OCI-LY1 (cell line): ENCODE results near the gene IQCM.

Source experiments
- H2AFZ ChIP-seq: fragments of 200-600 bp; sonication (generic), shearing (Covaris generic); 2 replicates; pipeline ENCODE4 v1.6.0; 2014; ENCODE audit warnings: antibody characterized with exemption, mild to moderate bottlenecking, low read length
- H3F3A ChIP-seq: fragments of 200-600 bp; sonication (generic), shearing (Covaris generic); 2 replicates; pipeline ENCODE4 v1.6.0; 2014; ENCODE audit warnings: mild to moderate bottlenecking, antibody characterized with exemption, low read length, moderate library complexity; ENCODE audit not compliant: insufficient read depth
- H3K27ac ChIP-seq: fragments of 200-600 bp; sonication (generic); 2 replicates; pipeline ENCODE4 v1.5.1; 2014; ENCODE audit warnings: low read length, mixed run types, mild to moderate bottlenecking, low read depth; ENCODE audit not compliant: poor library complexity, severe bottlenecking
- H3K27me3 ChIP-seq: fragments of 200-600 bp; sonication (generic); 2 replicates; pipeline ENCODE4 v1.6.0; 2014; ENCODE audit warnings: antibody characterized with exemption, mild to moderate bottlenecking, low read length, moderate library complexity; ENCODE audit not compliant: insufficient read depth
- H3K36me3 ChIP-seq: fragments of 200-600 bp; sonication (generic); 2 replicates; pipeline ENCODE4 v1.6.1; 2014; ENCODE audit warnings: mild to moderate bottlenecking, antibody characterized with exemption, low read length, moderate library complexity, mixed read lengths; ENCODE audit not compliant: insufficient read depth
- H3K4me1 ChIP-seq: fragments of 200-600 bp; sonication (generic); 2 replicates; pipeline ENCODE4 v1.5.1; 2014; ENCODE audit warnings: mild to moderate bottlenecking, low read length, moderate library complexity; ENCODE audit not compliant: insufficient read depth, severe bottlenecking
- H3K4me2 ChIP-seq: fragments of 200-600 bp; sonication (generic), shearing (Covaris generic); 2 replicates; pipeline ENCODE4 v1.6.1; 2014; ENCODE audit warnings: low read length
- H3K4me3 ChIP-seq: fragments of 200-600 bp; sonication (generic); 2 replicates; pipeline ENCODE4 v1.5.1; 2014; ENCODE audit warnings: low read length, low read depth, mild to moderate bottlenecking, mixed read lengths; ENCODE audit not compliant: poor library complexity, severe bottlenecking
- H3K79me2 ChIP-seq: fragments of 200-600 bp; shearing (Covaris generic); 2 replicates; pipeline ENCODE4 v1.6.1; 2016; ENCODE audit warnings: mixed run types, low read length, mixed read lengths; ENCODE audit not compliant: insufficient read depth
- H3K9ac ChIP-seq: fragments of 200-600 bp; sonication (generic), shearing (Covaris generic); 2 replicates; pipeline ENCODE4 v1.6.1; 2014; ENCODE audit warnings: mild to moderate bottlenecking, low read length, mixed read lengths
- H3K9me2 ChIP-seq: fragments of 200-600 bp; sonication (generic), shearing (Covaris generic); 2 replicates; pipeline ENCODE4 v1.6.1; 2014; ENCODE audit warnings: low read depth, mild to moderate bottlenecking, low read length, mixed read lengths
- H3K9me3 ChIP-seq: fragments of 200-600 bp; shearing (Covaris generic); 2 replicates; pipeline ENCODE4 v1.6.1; 2014; ENCODE audit warnings: low read length, mixed read lengths
- H4K20me1 ChIP-seq: fragments of 200-600 bp; sonication (generic), shearing (Covaris generic); 2 replicates; pipeline ENCODE4 v1.6.0; 2016; ENCODE audit warnings: mild to moderate bottlenecking, low read length; ENCODE audit not compliant: insufficient read depth
- EZH2 ChIP-seq: fragments of 200-600 bp; sonication (generic), shearing (Covaris generic); IDR thresholded peaks from 2 replicates; pipeline ENCODE4 v1.8.0; 2017; ENCODE audit warnings: borderline replicate concordance, mixed run types, mild to moderate bottlenecking, antibody characterized with exemption, low read length, moderate library complexity, mixed read lengths
- TF ChIP-seq, protein P1 (sequence below): fragments of 200-600 bp; sonication (generic), shearing (Covaris generic); IDR thresholded peaks from 2 replicates; pipeline ENCODE4 v1.5.1; 2017; ENCODE audit warnings: mild to moderate bottlenecking, antibody characterized with exemption, low read length, moderate library complexity, mixed read lengths

Gene IQCM

DNA sequence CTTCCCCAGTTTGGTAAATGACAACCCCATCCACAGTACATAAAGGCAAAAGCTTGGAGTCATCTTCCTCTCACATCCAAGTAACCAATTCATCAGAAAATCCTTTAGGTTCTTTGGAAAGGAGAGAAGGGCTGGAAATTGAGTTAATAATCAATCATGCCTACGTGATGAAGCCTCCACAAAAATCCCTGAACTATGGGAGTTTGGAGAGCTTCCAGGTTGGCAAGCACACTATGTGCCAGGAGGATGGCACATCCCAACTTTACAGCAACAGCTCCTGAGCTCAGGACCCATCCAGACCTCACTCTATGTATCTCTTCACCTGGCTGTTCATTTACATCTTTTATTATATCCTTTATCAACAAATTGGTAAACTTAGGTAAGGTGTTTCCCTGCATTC is 98.9 kb downstream of the IQCM start:
- Histone ChIP-seq H3K4me1 (no peaks in the 10 kb centered on the region), H3K9me3 (no peaks in the 10 kb centered on the region), H3K79me2 (no peaks in the 10 kb centered on the region), H3K9me2 (no peaks in the 10 kb centered on the region), H3K4me2 (no peak overlapping the region), H4K20me1 (no peaks in the 10 kb centered on the region), H3K9ac (no peak overlapping the region), H3K27ac (no peak overlapping the region), H3K36me3 (no peaks in the 10 kb centered on the region), H3F3A (no peaks in the 10 kb centered on the region), H2AFZ (no peak overlapping the region), H3K4me3 (no peak overlapping the region), H3K27me3 (no peaks in the 10 kb centered on the region)
- TF ChIP-seq EZH2, result no peak
- TF ChIP-seq, protein P1, sequence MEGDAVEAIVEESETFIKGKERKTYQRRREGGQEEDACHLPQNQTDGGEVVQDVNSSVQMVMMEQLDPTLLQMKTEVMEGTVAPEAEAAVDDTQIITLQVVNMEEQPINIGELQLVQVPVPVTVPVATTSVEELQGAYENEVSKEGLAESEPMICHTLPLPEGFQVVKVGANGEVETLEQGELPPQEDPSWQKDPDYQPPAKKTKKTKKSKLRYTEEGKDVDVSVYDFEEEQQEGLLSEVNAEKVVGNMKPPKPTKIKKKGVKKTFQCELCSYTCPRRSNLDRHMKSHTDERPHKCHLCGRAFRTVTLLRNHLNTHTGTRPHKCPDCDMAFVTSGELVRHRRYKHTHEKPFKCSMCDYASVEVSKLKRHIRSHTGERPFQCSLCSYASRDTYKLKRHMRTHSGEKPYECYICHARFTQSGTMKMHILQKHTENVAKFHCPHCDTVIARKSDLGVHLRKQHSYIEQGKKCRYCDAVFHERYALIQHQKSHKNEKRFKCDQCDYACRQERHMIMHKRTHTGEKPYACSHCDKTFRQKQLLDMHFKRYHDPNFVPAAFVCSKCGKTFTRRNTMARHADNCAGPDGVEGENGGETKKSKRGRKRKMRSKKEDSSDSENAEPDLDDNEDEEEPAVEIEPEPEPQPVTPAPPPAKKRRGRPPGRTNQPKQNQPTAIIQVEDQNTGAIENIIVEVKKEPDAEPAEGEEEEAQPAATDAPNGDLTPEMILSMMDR, result no peak

DNA sequence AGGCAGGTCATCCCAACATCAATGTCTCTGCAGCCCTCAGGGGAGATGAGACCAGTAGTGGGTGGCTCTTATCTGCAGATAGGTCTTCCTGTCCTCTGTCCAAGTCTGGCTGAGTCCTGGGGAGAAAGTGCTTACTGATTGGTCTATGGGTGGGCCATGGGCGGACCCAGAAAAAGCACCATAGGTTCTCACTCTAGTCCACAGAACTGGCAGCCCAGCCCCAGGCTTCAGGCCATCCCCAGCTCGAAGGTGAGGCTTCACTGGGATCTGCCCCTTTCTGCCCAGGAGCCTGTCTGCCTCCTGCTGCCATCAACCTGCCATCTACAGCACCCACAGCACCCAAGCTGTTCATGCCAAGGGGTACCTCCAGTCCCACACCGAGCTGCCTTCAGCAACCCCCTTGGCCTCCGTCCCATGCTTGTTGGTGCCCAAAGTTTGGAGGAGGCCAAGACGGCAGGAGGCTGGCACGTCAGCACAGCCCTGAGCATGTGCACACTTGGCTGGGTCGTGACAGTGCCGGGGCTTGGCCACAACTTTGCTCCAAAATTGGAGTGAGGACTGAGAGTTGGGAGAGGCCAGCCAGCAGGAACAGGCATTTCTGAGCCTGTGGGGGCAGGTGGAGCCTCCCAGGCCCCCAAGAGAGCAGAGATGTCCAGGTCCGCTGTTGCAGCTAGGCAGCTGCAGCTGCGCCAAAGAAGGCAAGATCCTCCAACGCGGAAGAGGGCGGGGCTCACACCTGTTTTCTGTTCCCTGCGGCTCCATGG is 99.6 kb downstream of the IQCM start:
- H3K4me2 ChIP-seq, result no peak overlapping the region
- no peaks in the 10 kb centered on the region for H3K36me3 ChIP-seq
- H4K20me1 ChIP-seq, result no peaks in the 10 kb centered on the region
- H3K4me3 ChIP-seq, result no peak overlapping the region
- H2AFZ ChIP-seq, result no peak overlapping the region
- H3K27ac ChIP-seq, result no peak overlapping the region
- no peaks in the 10 kb centered on the region for H3K4me1 ChIP-seq
- H3K9me2 ChIP-seq, result no peaks in the 10 kb centered on the region
- no peaks in the 10 kb centered on the region for H3K9me3 ChIP-seq
- H3F3A ChIP-seq, result no peaks in the 10 kb centered on the region
- no peak overlapping the region for H3K9ac ChIP-seq
- no peaks in the 10 kb centered on the region for H3K79me2 ChIP-seq
- TF ChIP-seq, protein P1, result no peak
- TF ChIP-seq EZH2, result no peak
- no peaks in the 10 kb centered on the region for H3K27me3 ChIP-seq

DNA sequence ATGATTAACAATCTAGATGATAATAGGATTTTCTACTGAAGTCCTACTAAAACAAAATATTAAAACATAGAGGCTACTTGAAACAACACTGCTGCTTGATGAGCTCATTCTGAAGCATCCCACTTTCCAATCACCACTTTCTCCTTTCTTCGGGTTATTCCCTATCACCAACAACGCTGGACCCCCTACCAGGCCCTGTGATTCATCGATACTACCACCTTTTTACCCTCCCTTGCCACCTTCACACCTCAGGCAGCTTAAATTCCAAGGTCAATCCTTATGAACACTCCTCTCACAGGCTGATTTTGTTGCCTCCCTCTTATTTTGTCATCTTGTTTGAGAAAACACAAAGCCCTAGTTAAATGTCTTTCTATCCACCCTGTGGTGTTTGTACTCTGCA is 102.6 kb downstream of the IQCM start:
- H3K36me3 ChIP-seq, result no peaks in the 10 kb centered on the region

More for the DNA sequence above, 102.6 kb downstream of the IQCM start:
- Histone ChIP-seq H3K4me3 (no peak overlapping the region), H3K27me3 (no peaks in the 10 kb centered on the region), H3K9me2 (no peaks in the 10 kb centered on the region), H3K4me2 (no peak overlapping the region), H3K9me3 (no peaks in the 10 kb centered on the region), H4K20me1 (no peaks in the 10 kb centered on the region), H3F3A (no peaks in the 10 kb centered on the region), H3K9ac (no peak overlapping the region), H3K4me1 (no peaks in the 10 kb centered on the region), H3K79me2 (no peaks in the 10 kb centered on the region), H2AFZ (no peak overlapping the region), H3K27ac (no peak overlapping the region)
- TF ChIP-seq EZH2, result no peak
